ENCODE data around the gene HIRIP3. TPM values are rescaled to one million over a fixed set of nuclear protein-coding genes. Genes with fewer than 3 reads are reported as not detected.

HIRIP3 gene
- total RNA-seq, 1 experiment from 2014 or later, result 27.3 TPM

DNA sequence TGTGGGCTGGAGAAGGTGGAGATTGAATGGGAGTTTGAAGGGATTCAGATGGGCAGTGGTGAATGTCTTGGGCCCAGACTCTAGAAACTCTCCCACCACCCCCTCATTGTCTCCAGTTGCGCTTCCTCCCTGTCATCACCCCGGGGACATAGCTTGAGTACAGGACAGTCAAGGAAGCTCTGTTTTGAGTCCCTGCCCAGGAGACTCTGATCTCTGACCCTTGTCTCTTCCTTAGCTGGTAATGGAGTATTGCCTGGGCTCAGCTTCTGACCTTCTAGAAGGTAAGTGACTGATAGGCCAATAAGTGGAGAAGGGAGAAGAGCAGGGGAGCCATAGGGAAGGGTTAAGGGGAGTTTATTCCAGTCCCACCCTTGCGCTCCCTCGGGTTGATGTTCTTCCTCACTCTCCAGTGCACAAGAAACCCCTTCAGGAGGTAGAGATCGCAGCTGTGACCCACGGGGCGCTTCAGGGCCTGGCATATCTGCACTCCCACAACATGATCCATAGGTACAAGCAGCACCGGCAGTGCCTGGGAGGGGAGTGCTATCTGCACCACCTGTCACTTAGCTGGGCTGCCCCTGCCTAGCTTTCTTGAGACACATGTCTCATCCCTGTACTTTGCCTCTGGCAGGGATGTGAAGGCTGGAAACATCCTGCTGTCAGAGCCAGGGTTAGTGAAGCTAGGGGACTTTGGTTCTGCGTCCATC lies 16.7 kb downstream of the HIRIP3 start:
- TF ChIP-seq EZH2 (IDR thresholded peaks at IDR 0.05; ENCODE audit: low read depth) (no peak), CTCF (conservative IDR thresholded peaks at IDR 0.05) (no peak)
- Histone ChIP-seq H3K4me1 (replicated peaks; ENCODE audit: insufficient read depth) (peaks cover 19% of the 10 kb centered on the region), H3K27ac (no peak overlapping the region), H4K20me1 (ENCODE audit: insufficient read depth) (peaks cover 21% of the 10 kb centered on the region; the same call in 1 of the 2 replicates), H3K36me3 (ENCODE audit: low read depth) (peaks cover 40% of the 10 kb centered on the region), H3K27me3 (ENCODE audit: insufficient read depth, low read depth) (no peaks in the 10 kb centered on the region), H3K9me3 (ENCODE audit: insufficient read depth, low read depth) (no peaks in the 10 kb centered on the region), H3K4me3 (no peak overlapping the region), H3K9me2 (ENCODE audit: insufficient read depth) (no peaks in the 10 kb centered on the region), H3F3A (ENCODE audit: insufficient read depth, low read depth) (no peaks in the 10 kb centered on the region), H2AFZ (no peak overlapping the region), H3K79me2 (ENCODE audit: low read depth) (peaks cover 41% of the 10 kb centered on the region), H3K4me2 (no peak overlapping the region)
- BruUV-seq (replicated peaks), result no TSS peak
- intact Hi-C loops (cut with micrococcal nuclease; ENCODE audit: unreplicated experiment), result no loop called here
- POLR2A ChIA-PET (ENCODE audit: unreplicated experiment), result interaction anchor here (0.5 kb wide), 1 partner anchor 17 kb away, joined by 3 read pairs; the partner anchor contains the start of gene TMEM219
- DNase-seq, result no peak
- CTCF ChIA-PET, result interaction anchor here (0.5 kb wide), 1 partner anchor 39 kb away, joined by 5 read pairs; no protein-coding TSS in a partner anchor

GRCh38 chr16:29978081-29978480 lies 17.3 kb downstream of the HIRIP3 start:
- H3F3A ChIP-seq (ENCODE audit: insufficient read depth, low read depth), result peaks cover 3% of the 10 kb centered on the region; the same call in 1 of the 2 replicates
- H3K27me3 ChIP-seq (ENCODE audit: insufficient read depth, low read depth), result no peaks in the 10 kb centered on the region
- CTCF ChIA-PET, result no interaction called here
- intact Hi-C loops (cut with micrococcal nuclease; ENCODE audit: unreplicated experiment), result no loop called here
- POLR2A ChIA-PET (ENCODE audit: unreplicated experiment), result interaction anchor here (0.5 kb wide), 1 partner anchor 16 kb away, joined by 3 read pairs; the partner anchor contains the start of gene TMEM219
- no peak overlapping the region for H3K4me2 ChIP-seq
- H3K79me2 ChIP-seq (ENCODE audit: low read depth), result peaks cover 41% of the 10 kb centered on the region
- no peak overlapping the region for H3K4me3 ChIP-seq
- no peaks in the 10 kb centered on the region for H3K9me2 ChIP-seq (ENCODE audit: insufficient read depth)
- H3K27ac ChIP-seq, result no peak overlapping the region
- no peaks in the 10 kb centered on the region for H3K9me3 ChIP-seq (ENCODE audit: insufficient read depth, low read depth)
- no TSS peak for BruUV-seq (replicated peaks)
- H2AFZ ChIP-seq, result no peak overlapping the region
- TF ChIP-seq EZH2 (IDR thresholded peaks at IDR 0.05; ENCODE audit: low read depth) (no peak), CTCF (conservative IDR thresholded peaks at IDR 0.05) (no peak)
- peaks cover 35% of the 10 kb centered on the region for H3K36me3 ChIP-seq (ENCODE audit: low read depth)
- H4K20me1 ChIP-seq (ENCODE audit: insufficient read depth), result peaks cover 21% of the 10 kb centered on the region; the same call in 1 of the 2 replicates
- DNase-seq, result no peak
- H3K4me1 ChIP-seq (replicated peaks; ENCODE audit: insufficient read depth), result peaks cover 19% of the 10 kb centered on the region

DNA sequence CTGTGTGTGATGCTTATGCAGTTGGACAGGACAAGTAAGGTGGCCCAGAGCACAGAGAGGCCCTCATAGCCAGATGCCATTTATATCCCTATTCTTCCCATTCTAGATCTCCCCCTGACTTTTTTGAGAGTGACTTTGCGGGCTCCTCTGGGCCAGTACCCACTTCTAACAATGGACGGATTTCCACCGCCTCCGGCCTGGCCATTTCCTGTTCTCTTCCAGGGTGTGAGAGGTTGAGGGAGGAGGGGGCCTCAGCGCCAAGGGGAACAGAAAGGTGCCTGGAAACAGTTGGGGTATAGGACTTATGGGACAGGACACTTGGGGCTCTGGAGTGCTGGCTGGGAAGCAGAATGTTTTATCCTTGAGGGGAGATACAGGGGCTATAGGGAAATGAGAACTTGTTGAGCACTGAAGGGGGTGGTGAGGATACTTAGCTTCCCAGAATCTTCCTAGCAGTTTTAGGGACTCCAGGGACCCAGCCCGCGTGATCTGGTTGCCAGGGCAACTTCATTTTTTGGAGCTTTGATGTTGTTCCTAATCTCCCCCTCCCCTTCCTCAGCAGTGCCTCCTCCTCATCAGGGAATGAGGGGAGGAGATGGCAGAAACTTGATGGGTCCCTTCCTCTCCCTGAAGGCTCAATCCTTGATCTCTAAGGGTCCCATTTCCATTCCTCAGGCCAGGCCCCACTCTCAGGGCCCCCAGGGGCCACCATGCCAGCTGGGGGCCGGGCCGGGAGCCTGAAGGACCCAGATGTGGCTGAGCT lies 18.2 kb downstream of the HIRIP3 start:
- H3K27ac ChIP-seq, result no peak overlapping the region
- H3K36me3 ChIP-seq (ENCODE audit: low read depth), result peaks cover 35% of the 10 kb centered on the region
- BruUV-seq (replicated peaks), result no TSS peak
- intact Hi-C loops (cut with micrococcal nuclease; ENCODE audit: unreplicated experiment), result no loop called here
- ChIA-PET CTCF (no interaction called here), POLR2A (ENCODE audit: unreplicated experiment) (interaction anchor here (0.6 kb wide), 1 partner anchor 21 kb away, joined by 6 read pairs; no protein-coding TSS in a partner anchor)
- peaks cover 11% of the 10 kb centered on the region; the same call in 1 of the 2 replicates for H3F3A ChIP-seq (ENCODE audit: insufficient read depth, low read depth)
- H3K4me2 ChIP-seq, result no peak overlapping the region
- H3K4me3 ChIP-seq, result no peak overlapping the region
- peaks cover 19% of the 10 kb centered on the region for H3K4me1 ChIP-seq (replicated peaks; ENCODE audit: insufficient read depth)
- H4K20me1 ChIP-seq (ENCODE audit: insufficient read depth), result peaks cover 21% of the 10 kb centered on the region; the same call in 1 of the 2 replicates
- H3K9me3 ChIP-seq (ENCODE audit: insufficient read depth, low read depth), result no peaks in the 10 kb centered on the region
- no peaks in the 10 kb centered on the region for H3K27me3 ChIP-seq (ENCODE audit: insufficient read depth, low read depth)
- H2AFZ ChIP-seq, result no peak overlapping the region
- no peak for TF ChIP-seq EZH2 (IDR thresholded peaks at IDR 0.05; ENCODE audit: low read depth)
- no peak for TF ChIP-seq CTCF (conservative IDR thresholded peaks at IDR 0.05)
- peaks cover 41% of the 10 kb centered on the region for H3K79me2 ChIP-seq (ENCODE audit: low read depth)
- H3K9me2 ChIP-seq (ENCODE audit: insufficient read depth), result no peaks in the 10 kb centered on the region
- no peak for DNase-seq

Data from PC-9 (cell line).